Measurements from ENCODE around the gene NAA25. TPM values are rescaled to one million over a fixed set of nuclear protein-coding genes. Genes with fewer than 3 reads are reported as not detected.
"Not testable (repeated sequence)": the region's sequence is repeated elsewhere in the genome, so short reads cannot be mapped to it uniquely, and the experiment has no call there.

NAA25 gene
- total and polyA plus RNA-seq, 8 donors = 17.3 to 33.9 (median 25.9) TPM

GRCh38 chr12:112111931-112112330 is 3.3 kb upstream of the NAA25 start:
- H3K9me3 ChIP-seq = no peaks in the 10 kb centered on the region
- no peaks in the 10 kb centered on the region for H3K36me3 ChIP-seq
- H3K27ac ChIP-seq = peak overlapping the region; percentile 1 to 39
- no peak overlapping the region for H3K4me3 ChIP-seq
- TF ChIP-seq CTCF (IDR thresholded peaks at IDR 0.05) = no peak
- DNase-seq = no peak
- peak; percentile 12 for ATAC-seq
- peaks cover 7 to 49% of the 10 kb centered on the region in 2 donors for H3K4me1 ChIP-seq
- H3K27me3 ChIP-seq = no peaks in the 10 kb centered on the region
- intact Hi-C loops (cut with DNase I) = no loop called here

DNA sequence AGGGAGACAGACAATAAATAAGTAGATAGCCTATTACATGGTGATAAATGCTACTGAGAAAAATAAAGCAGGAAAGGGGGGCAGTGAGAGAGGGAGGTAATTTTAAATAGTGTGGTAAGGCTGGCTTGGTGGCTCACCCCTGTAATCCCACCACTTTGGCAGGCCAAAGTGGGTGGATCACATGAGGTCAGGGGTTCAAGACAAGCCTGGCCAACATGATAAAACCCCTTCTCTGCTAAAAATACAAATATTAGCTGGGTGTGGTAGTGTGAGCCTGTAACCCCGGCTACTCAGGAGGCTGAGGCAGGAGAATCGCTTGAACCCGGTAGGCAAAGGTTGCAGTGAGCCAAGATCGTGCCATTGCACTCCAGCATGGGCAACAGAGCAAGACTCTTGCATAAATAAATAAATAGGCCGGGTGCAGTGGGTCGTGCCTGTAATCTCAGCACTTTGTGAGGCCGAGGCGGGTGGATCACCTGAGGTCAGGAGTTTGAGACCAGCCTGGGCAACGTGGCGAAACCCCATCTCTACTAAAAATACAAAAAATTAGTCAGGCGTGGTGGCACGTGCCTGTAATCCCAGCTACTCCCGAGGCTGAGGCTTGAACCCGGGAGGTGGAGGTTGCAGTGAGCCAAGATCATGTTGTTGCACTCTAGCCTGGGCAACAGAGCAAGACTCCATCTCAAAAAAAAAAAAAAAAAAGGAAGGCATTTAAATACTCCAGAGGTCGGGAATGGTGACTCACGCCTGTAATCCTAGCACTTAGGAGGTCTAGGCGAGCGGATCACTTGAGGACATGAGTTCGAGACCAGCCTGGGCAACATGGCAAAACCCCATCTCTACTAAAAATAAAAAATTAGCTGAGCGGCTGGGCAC is 2.4 kb upstream of the NAA25 start:
- DNase-seq; H3K9me3 ChIP-seq; H3K27me3 ChIP-seq; H3K4me3 ChIP-seq; intact Hi-C loops (cut with DNase I); H3K27ac ChIP-seq; H3K36me3 ChIP-seq; ATAC-seq: not testable (repeated sequence)
- peaks cover 10 to 49% of the 10 kb centered on the region in 2 donors for H3K4me1 ChIP-seq

DNA sequence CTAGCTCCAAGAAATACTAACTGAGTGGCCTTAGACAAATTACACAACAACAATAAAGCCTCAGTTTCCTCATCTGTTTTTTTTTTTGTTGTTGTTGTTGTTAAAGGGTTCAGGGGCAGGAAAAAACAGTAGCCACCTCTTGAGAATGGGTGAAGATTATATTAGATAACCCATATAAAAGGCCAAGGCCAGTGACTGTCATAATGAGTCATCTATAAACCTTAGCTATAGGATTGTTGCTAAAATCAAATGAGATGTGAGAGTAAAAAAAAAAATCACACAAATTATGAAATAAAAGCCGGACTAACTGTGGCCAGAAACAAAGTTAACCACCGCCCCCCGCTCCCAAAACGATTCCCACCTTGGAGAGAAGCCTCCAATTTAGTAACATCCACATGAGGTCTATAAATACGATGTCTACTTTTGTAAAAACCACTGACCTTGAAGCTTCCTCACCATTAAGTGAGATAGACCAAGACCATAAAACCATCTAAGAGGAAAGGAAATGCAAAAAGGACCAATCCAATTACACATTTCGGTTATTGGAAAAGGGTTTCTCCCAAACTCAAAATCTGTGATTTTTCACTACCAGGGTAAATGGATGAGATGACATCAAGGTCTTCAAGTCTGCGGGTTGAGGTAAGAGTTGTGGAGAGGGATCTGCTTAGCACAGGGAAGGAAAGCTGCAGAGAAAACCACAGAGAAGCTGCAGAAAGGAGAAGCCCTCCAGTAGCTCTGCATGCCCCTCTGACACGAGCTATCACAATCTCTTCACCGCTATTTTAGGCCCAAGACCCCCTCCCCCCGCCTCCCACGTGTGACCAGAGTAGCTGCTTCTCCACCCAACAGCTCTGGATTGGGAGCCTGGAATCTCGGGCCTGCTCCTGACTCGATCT is 1.0 kb downstream of the NAA25 start:
- Histone ChIP-seq H3K36me3 (peaks cover 0 to 6% of the 10 kb centered on the region in 2 donors), H3K4me3 (peak overlapping the region; percentile 76 to 84), H3K27ac (peak overlapping the region; percentile 90 to 95), H3K9me3 (no peaks in the 10 kb centered on the region), H3K27me3 (no peaks in the 10 kb centered on the region), H3K4me1 (peaks cover 10 to 47% of the 10 kb centered on the region in 2 donors)
- ATAC-seq = no peak
- TF ChIP-seq CTCF (IDR thresholded peaks at IDR 0.05) = no peak
- no peak for DNase-seq
- intact Hi-C loops (cut with DNase I) = no loop called here

DNA sequence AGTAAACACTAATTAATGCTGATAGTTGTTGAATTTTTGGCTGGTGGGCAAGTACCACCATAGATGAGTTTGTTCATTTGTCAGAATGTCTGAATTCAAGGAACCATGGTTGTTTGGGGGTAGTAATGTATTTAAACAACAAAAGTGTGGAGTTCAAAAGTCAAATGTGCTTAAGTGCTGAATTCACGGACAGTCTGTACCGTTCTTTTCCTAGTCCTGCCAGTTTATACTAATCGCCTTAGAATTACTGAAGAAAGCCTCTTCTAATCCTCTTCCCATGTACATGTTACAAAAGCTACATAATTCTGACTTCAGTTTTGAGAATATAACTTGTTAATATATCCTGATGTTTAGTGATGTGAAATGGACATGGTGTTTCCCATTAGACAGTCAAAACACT is 2.7 kb downstream of the NAA25 start:
- H3K4me1 ChIP-seq = peaks cover 10 to 36% of the 10 kb centered on the region in 2 donors
- H3K36me3 ChIP-seq = peaks cover 0 to 16% of the 10 kb centered on the region in 2 donors
- no peak overlapping the region for H3K27ac ChIP-seq
- intact Hi-C loops (cut with DNase I) = no loop called here
- no peaks in the 10 kb centered on the region for H3K9me3 ChIP-seq
- no peak overlapping the region for H3K4me3 ChIP-seq
- no peak for ATAC-seq
- H3K27me3 ChIP-seq = no peaks in the 10 kb centered on the region
- TF ChIP-seq CTCF (IDR thresholded peaks at IDR 0.05) = no peak
- no peak for DNase-seq

DNA sequence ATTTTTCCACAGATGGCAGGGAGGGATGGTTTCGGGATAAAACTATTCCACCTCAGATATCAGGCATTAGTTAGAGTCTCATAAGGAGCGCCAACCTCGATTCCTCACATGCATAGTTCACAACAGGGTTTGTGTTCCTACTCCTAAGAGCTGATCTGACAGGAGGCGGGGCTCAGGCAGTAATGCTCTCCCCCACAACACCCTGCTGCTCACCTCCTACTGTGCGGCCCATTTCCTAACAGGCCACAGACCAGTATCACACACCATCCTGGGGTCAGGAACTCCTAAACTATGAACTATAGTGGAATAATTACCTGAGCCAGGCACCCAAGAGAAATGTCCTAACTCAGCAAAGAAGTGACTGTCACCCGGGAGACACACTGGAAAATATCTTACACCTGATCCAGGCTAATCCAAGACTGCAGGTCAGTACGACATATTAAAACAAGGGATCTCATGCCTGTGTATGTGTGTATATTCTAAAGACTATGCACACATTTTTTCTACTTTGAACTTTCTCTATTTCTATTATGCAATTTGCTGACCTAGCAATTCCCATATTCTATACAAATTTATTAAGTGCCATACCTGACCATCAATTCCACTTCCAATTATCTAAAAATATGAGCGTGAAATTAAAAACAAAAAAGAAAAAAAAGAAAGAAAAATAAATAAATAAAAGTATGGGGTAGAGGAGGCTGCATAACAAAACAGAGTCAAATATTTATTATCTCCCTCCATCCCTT is 4.7 kb downstream of the NAA25 start:
- ATAC-seq = no peak
- Histone ChIP-seq H3K4me3 (no peak overlapping the region), H3K4me1 (peaks cover 10 to 29% of the 10 kb centered on the region in 2 donors), H3K27ac (no peak overlapping the region), H3K27me3 (no peaks in the 10 kb centered on the region), H3K36me3 (peaks cover 0 to 35% of the 10 kb centered on the region in 2 donors), H3K9me3 (no peaks in the 10 kb centered on the region)
- intact Hi-C loops (cut with DNase I) = no loop called here
- TF ChIP-seq CTCF (IDR thresholded peaks at IDR 0.05) = no peak
- DNase-seq = no peak

GRCh38 chr12:112102746-112103145 is 5.8 kb downstream of the NAA25 start:
- Histone ChIP-seq H3K4me1 (peaks cover 10 to 25% of the 10 kb centered on the region in 2 donors), H3K36me3 (peaks cover 0 to 47% of the 10 kb centered on the region in 2 donors)
- H3K27ac ChIP-seq; DNase-seq; H3K27me3 ChIP-seq; H3K4me3 ChIP-seq; ATAC-seq; intact Hi-C loops (cut with DNase I); H3K9me3 ChIP-seq: not testable (repeated sequence)

Data from left lung (tissue), 10 donors.